Breast epithelium (tissue), 3 donors: ENCODE data around the gene FRY.

Experiments
- POLR2A ChIP-seq: fragments of 450-650 bp; IDR thresholded peaks from one replicate; pipeline ENCODE4 v1.6.1; 2016; ENCODE audit warnings: antibody characterized with exemption, mild to moderate bottlenecking, moderate library complexity
- TF ChIP-seq, protein P1 (sequence below), 3 donors: fragments of 450-650 bp; IDR thresholded peaks; one replicate each; pipeline ENCODE4 v1.5.1; 2016 to 2017; ENCODE audit warnings: antibody characterized with exemption in 3 of 3, mild to moderate bottlenecking in 3 of 3, moderate library complexity in 3 of 3

DNA sequence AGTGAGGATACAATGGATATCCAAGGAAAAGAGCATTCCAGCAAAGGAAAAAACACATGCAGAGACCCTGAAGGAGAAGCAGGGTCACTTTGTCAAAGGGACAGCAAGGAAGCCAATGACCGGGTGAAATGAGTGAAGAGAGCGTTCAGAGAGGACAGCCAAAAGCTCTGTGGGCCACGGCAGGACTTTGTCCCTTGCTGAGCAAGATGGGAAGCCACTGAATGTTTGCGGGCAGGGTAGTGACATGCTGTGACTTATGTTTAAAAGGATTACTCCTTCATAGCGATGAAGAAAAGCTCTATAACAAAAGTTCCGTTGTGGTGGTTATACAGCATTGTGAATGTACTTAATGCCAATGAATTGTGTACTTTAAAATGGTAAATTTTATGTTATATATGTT is 267.1 kb downstream of the FRY start:
- TF ChIP-seq, protein P1, sequence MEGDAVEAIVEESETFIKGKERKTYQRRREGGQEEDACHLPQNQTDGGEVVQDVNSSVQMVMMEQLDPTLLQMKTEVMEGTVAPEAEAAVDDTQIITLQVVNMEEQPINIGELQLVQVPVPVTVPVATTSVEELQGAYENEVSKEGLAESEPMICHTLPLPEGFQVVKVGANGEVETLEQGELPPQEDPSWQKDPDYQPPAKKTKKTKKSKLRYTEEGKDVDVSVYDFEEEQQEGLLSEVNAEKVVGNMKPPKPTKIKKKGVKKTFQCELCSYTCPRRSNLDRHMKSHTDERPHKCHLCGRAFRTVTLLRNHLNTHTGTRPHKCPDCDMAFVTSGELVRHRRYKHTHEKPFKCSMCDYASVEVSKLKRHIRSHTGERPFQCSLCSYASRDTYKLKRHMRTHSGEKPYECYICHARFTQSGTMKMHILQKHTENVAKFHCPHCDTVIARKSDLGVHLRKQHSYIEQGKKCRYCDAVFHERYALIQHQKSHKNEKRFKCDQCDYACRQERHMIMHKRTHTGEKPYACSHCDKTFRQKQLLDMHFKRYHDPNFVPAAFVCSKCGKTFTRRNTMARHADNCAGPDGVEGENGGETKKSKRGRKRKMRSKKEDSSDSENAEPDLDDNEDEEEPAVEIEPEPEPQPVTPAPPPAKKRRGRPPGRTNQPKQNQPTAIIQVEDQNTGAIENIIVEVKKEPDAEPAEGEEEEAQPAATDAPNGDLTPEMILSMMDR (IDR thresholded peaks at IDR 0.05) = no peak
- no peak for TF ChIP-seq POLR2A
